Measurements from ENCODE around the gene COBLL1.

- no peak for TF ChIP-seq CTCF (IDR thresholded peaks at IDR 0.05)
- TF ChIP-seq POLR2AphosphoS5 (IDR thresholded peaks at IDR 0.05; ENCODE audit: low read depth, low read length) = no peak
- TF ChIP-seq REST (IDR thresholded peaks at IDR 0.05; ENCODE audit: insufficient read depth in 1 of 2, low read depth in 2 of 2, low read length in 1 of 2) = no peak
- TF ChIP-seq SIN3A (IDR thresholded peaks at IDR 0.05; ENCODE audit: borderline replicate concordance, insufficient read depth, low read depth, low read length) = no peak
Measured at GRCh38 chr2:164793529-164793928, 48.1 kb downstream of the COBLL1 start.

All from Panc1 (cell line).